Astrocyte of the spinal cord (primary cell): Measurements from ENCODE around the gene ARPC1B.

Experiments used
- DNase-seq: peaks from one replicate; pipeline ENCODE4 v3.0.0; 2011; ENCODE audit warnings: low read depth, low spot score
- H3K4me3 ChIP-seq: 2 replicates; pipeline ENCODE4 v1.5.1; 2011; ENCODE audit warnings: low read depth, mild to moderate bottlenecking, low read length, moderate library complexity
- in situ Hi-C: cut with HindIII; loops from 2 replicates; pipeline ENCODE4 v1.10.0; 2017; ENCODE audit warnings: low sequenced_read_pairs
- TF ChIP-seq, protein P1 (sequence below): IDR thresholded peaks from 2 replicates; pipeline ENCODE4 v1.5.1; 2012; ENCODE audit warnings: low read depth, mild to moderate bottlenecking, low read length, inconsistent platforms

The ARPC1B gene

DNA sequence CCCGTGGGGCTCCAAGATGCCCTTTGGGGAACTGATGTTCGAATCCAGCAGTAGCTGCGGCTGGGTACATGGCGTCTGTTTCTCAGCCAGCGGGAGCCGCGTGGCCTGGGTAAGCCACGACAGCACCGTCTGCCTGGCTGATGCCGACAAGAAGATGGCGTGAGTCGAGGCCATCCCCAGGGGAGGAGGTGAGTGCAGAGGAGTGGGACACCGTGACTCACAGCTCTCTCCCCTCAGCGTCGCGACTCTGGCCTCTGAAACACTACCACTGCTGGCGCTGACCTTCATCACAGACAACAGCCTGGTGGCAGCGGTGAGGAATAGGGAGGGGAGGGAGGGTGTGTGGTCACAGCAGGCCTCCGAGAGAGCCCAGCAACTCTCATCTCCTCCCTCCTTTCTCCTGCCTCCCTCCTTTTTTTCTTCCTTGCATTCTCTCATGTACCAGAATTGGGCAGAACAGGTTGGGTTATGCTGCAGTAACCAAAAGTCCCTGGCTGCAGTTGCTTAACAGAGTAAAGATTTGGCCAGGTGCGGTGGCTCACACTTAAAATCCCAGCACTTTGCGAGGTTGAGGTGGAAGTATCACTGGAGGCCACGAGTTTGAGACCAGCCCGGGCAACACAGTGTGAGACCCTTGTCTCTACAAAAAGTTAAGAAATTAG, 16.5 kb downstream of the ARPC1B start:
- in situ Hi-C loops = no loop called here
- TF ChIP-seq, protein P1, sequence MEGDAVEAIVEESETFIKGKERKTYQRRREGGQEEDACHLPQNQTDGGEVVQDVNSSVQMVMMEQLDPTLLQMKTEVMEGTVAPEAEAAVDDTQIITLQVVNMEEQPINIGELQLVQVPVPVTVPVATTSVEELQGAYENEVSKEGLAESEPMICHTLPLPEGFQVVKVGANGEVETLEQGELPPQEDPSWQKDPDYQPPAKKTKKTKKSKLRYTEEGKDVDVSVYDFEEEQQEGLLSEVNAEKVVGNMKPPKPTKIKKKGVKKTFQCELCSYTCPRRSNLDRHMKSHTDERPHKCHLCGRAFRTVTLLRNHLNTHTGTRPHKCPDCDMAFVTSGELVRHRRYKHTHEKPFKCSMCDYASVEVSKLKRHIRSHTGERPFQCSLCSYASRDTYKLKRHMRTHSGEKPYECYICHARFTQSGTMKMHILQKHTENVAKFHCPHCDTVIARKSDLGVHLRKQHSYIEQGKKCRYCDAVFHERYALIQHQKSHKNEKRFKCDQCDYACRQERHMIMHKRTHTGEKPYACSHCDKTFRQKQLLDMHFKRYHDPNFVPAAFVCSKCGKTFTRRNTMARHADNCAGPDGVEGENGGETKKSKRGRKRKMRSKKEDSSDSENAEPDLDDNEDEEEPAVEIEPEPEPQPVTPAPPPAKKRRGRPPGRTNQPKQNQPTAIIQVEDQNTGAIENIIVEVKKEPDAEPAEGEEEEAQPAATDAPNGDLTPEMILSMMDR = no peak
- DNase-seq = no peak
- H3K4me3 ChIP-seq = no peak overlapping the region

DNA sequence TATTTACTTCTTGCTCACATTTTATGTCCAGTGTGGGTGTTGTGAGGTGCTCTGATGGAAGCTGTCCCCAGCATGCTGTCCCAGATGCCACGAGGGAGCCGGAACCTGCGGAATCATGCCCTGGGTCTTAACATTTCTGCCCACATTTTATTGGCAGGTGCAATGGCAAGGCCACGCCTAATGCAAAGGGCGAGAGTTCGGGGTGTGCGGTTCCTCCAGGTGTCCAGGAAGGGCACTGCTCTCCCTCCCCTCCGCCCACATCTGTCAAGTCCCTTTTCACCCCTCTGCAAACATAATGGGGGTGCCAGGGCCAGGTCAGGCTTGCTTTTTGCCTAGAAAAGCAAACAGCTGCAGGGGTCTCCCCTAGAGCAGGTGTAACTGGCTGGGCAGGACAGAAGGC, 17.5 kb downstream of the ARPC1B start:
- in situ Hi-C loops = no loop called here
- no peak overlapping the region for H3K4me3 ChIP-seq
- no peak for DNase-seq
- TF ChIP-seq, protein P1 = no peak

DNA sequence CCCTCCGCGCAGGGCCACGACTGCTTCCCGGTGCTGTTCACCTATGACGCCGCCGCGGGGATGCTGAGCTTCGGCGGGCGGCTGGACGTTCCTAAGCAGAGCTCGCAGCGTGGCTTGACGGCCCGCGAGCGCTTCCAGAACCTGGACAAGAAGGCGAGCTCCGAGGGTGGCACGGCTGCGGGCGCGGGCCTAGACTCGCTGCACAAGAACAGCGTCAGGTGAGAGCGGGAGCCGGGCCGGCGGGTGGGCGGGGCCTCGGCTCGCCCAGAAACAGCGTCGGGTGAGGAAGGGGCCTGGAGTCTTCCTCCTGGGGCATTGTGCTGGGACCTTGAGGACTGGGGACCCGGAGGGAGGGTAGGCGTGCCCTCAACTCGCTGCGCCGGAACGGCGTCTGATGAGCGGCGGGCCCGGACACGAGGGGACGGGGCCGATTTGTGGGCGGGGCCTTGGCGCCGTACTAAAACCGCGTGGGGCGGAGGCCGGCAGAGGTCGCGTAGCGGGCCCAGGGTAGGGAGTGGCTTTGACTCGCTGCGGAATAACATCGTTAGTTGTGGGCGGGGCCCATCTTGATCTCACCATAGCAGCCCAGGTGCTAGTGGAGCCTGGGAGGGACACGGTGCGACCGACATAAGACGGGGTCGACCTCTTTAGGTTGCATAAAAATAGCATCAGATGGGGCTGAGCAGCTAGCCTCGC, 18.3 kb downstream of the ARPC1B start:
- in situ Hi-C loops = no loop called here
- H3K4me3 ChIP-seq = peak overlapping the region; percentile 45
- TF ChIP-seq, protein P1 = no peak

DNA sequence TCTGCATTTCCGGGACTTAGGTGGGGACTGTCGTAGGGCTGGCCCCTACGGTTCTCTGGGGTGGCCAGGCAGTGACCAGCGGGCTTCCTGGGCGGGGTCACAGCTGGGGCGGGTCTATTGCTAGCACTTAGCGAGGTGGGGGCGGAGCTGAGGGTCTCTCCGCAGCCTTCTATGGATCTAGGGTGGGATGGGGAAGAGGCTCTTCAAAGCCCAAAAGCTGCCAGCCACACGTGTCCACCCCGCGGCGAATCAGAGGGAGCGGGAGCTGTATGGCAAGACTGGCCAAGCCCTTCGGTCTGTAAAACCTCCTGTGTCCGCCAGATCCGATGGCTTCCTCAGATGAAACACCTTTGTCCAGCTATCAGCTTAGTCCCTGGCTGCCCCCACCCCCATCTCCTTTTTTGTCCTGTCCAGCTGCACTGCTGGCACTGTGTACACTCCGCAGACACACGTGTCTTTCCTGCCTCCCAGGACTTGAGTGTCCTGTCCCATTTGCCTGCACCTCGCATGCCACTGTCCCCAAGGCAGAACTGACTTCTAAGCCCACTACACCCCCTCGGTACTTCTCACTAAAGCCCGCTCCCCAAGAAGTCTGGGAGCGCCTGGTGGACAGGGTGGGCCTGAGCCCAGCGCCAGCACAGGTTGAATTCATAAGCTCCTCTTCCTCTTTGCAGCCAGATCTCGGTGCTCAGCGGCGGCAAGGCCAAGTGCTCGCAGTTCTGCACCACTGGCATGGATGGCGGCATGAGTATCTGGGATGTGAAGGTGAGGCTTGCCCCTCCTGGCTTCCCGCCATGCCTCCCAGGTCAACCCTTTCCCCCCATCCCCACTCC, 19.0 kb downstream of the ARPC1B start:
- TF ChIP-seq, protein P1 = no peak
- H3K4me3 ChIP-seq = peak overlapping the region; percentile 45
- DNase-seq = peak; percentile 38
- in situ Hi-C loops = no loop called here

More for the DNA sequence above, 18.3 kb downstream of the ARPC1B start:
- DNase-seq = peak; percentile 69

DNA sequence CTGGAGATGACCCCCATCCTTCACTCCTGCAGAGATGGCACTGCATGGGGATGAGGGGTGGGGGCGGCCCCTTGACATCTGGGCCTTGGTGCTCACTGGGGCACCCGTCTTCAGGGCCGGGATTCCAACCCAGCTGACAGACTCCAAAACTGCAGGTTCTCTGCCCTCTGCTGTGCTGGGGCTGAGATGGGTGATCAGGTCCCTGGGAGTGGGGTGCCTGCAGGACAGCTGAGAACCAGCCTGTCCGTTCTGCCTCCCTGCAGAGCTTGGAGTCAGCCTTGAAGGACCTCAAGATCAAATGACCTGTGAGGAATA, 19.6 kb downstream of the ARPC1B start:
- H3K4me3 ChIP-seq = no peak overlapping the region
- DNase-seq = no peak
- in situ Hi-C loops = no loop called here
- TF ChIP-seq, protein P1 = no peak

DNA sequence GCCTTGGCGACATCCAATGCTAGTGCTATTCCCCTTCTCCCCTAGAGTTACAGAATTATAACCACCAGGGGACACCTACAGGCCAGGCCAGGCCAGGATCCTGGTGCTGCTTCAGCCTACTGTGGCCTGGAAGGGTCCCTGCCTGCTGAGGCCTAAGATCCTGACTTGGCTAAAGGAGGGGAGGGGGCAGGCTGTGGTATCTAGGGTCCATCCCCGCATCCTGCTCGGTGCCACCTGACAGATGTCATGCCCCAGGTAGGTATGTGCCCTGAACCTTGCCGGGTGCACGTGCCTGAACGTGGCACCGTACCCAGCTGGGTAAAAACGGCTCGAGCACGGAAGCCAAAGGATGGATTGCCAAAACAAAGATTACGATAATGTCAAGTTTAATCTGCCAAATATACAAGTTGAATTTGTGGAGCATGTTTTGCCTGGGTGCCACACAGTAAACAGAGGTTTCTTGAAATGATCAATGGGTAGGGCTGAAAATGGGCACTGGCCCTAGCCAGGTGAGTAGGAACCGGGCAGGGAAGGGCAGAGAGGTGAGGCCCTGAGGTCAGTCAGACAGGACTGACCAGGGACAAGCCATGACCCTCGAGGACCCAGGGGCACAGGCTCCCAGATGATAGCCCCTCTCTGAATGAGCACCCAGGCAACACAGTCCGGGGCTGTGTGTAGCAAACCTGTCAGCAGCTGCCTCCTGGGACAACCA, 21.2 kb downstream of the ARPC1B start:
- no peak for DNase-seq
- TF ChIP-seq, protein P1 = no peak
- in situ Hi-C loops = no loop called here
- H3K4me3 ChIP-seq = no peak overlapping the region
